GM12891 (cell line): Measurements from ENCODE around the gene ADO.

Source experiments
- PAX5 ChIP-seq: IDR thresholded peaks from 2 replicates; pipeline ENCODE4 v1.6.1; 2011; ENCODE audit warnings: low read length, moderate library complexity, mild to moderate bottlenecking; ENCODE audit not compliant: insufficient read depth, severe bottlenecking
- POLR2A ChIP-seq: IDR thresholded peaks from 2 replicates; pipeline ENCODE4 v1.6.1; 2011; ENCODE audit warnings: low read depth, low read length, control low read depth
- POLR2AphosphoS5 ChIP-seq: IDR thresholded peaks from 2 replicates; pipeline ENCODE4 v1.6.1; 2011; ENCODE audit warnings: low read depth, low read length, control low read depth
- TAF1 ChIP-seq: IDR thresholded peaks from 2 replicates; pipeline ENCODE4 v1.6.1; 2011; ENCODE audit warnings: low read depth, low read length, control low read depth

DNA sequence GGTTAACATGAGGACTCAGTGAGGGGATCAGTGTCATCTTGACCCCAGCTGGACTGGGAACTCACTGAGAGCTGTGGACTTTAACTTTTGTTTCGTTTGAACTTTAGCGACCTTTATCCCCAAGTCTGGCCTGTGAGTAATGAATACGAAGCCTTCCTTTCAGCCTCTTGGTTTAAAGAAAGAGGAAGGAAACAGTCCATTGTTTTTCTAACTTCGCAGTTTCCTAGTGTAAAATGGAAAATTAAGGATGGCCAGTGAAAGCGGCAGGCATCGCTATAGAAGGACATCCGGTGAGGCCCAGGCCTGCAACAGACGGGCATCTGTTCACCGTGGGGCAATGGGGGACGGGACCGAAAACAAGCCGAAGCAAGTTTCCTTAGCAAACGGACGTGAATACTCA lies 44.1 kb upstream of the ADO start:
- no peak for TF ChIP-seq POLR2A
- TF ChIP-seq PAX5: no peak
- TF ChIP-seq POLR2AphosphoS5: no peak
- TF ChIP-seq TAF1: no peak
